Parathyroid adenoma (tissue), 2 donors: Measurements from ENCODE around the gene WWC1.

Source experiments
- H2AFZ ChIP-seq: fragments of 300-600 bp; sonication (generic); one replicate; pipeline ENCODE4 v1.7.0; 2017; ENCODE audit warnings: antibody characterized with exemption, mild to moderate bottlenecking
- H3K27ac ChIP-seq: fragments of 300-600 bp; sonication (generic); one replicate; pipeline ENCODE4 v1.7.0; 2017
- H3K27me3 ChIP-seq: fragments of 300-600 bp; sonication (generic); one replicate; pipeline ENCODE4 v1.7.0; 2017; ENCODE audit warnings: low read length; ENCODE audit not compliant: control insufficient read depth, insufficient read depth
- H3K36me3 ChIP-seq: fragments of 300-600 bp; sonication (generic); one replicate; pipeline ENCODE4 v1.7.0; 2017; ENCODE audit warnings: low read length; ENCODE audit not compliant: control insufficient read depth, insufficient read depth
- H3K4me1 ChIP-seq: fragments of 300-600 bp; sonication (generic); one replicate; pipeline ENCODE4 v1.7.0; 2017; ENCODE audit warnings: control low read depth
- H3K4me2 ChIP-seq: fragments of 300-600 bp; sonication (generic); one replicate; pipeline ENCODE4 v1.7.0; 2017; ENCODE audit warnings: low read length
- H3K4me3 ChIP-seq: fragments of 300-600 bp; sonication (generic); one replicate; pipeline ENCODE4 v1.7.0; 2017; ENCODE audit warnings: low read depth, low read length
- H3K79me2 ChIP-seq: fragments of 300-600 bp; sonication (generic); one replicate; pipeline ENCODE4 v1.7.0; 2017; ENCODE audit warnings: control low read depth
- H3K9ac ChIP-seq: fragments of 300-600 bp; sonication (generic); one replicate; pipeline ENCODE4 v1.7.0; 2017; ENCODE audit warnings: mild to moderate bottlenecking
- H3K9me3 ChIP-seq: fragments of 300-600 bp; sonication (generic); one replicate; pipeline ENCODE4 v1.7.0; 2017; ENCODE audit warnings: low read length; ENCODE audit not compliant: control insufficient read depth
- TF ChIP-seq, protein P1 (sequence below): fragments of 300-600 bp; sonication (generic); IDR thresholded peaks from one replicate; pipeline ENCODE4 v1.7.0; 2017; ENCODE audit warnings: antibody characterized with exemption, mild to moderate bottlenecking
- donor health status: primary hyperparathyroidism.

Gene WWC1

DNA sequence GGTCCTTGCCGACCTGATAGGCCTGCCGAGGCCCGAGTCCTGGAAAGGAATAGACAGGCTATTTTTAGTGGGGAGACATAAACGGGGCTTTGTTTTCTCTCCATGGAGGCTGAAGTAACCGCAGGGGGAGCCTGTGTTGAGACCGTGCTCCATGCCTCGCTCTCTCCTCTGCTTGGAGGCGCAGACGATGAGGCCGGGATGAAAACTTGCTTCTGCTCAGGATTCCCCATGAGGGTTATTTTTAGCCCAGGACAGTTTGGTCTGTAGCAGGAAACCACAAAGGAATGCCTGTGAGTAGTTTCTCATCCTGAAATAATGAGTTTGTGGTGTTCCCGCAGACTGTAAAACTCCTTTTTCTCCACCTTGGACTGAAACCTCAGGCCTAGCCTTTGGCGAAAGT is 112.9 kb downstream of the WWC1 start:
- peaks cover 15% of the 10 kb centered on the region for H3K4me1 ChIP-seq
- H3K4me3 ChIP-seq, result no peak overlapping the region
- no peaks in the 10 kb centered on the region for H3K27me3 ChIP-seq
- H3K79me2 ChIP-seq, result no peaks in the 10 kb centered on the region
- H3K27ac ChIP-seq, result no peak overlapping the region
- H3K9ac ChIP-seq, result no peak overlapping the region
- no peak overlapping the region for H2AFZ ChIP-seq
- no peak overlapping the region for H3K4me2 ChIP-seq
- no peaks in the 10 kb centered on the region for H3K36me3 ChIP-seq
- TF ChIP-seq, protein P1, sequence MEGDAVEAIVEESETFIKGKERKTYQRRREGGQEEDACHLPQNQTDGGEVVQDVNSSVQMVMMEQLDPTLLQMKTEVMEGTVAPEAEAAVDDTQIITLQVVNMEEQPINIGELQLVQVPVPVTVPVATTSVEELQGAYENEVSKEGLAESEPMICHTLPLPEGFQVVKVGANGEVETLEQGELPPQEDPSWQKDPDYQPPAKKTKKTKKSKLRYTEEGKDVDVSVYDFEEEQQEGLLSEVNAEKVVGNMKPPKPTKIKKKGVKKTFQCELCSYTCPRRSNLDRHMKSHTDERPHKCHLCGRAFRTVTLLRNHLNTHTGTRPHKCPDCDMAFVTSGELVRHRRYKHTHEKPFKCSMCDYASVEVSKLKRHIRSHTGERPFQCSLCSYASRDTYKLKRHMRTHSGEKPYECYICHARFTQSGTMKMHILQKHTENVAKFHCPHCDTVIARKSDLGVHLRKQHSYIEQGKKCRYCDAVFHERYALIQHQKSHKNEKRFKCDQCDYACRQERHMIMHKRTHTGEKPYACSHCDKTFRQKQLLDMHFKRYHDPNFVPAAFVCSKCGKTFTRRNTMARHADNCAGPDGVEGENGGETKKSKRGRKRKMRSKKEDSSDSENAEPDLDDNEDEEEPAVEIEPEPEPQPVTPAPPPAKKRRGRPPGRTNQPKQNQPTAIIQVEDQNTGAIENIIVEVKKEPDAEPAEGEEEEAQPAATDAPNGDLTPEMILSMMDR, result no peak
- H3K9me3 ChIP-seq, result no peaks in the 10 kb centered on the region

DNA sequence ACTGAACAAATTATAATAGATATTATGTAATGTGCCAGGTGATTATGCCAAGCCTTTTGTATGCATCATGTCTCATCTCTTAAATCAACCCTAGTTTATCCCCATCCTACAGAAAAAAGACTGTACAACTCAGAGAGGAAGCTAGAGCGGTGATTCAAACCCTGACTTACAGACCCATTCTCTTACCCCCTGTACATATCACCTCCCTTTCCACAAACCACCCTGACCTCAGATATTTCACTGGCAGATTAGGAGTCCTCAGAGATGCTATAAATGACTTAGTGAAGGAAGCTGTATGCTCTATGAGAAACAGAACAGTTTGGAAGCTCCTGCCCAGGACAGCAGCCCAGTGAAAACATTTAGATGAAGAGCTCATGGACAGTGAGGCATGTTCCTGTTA is 115.8 kb downstream of the WWC1 start:
- no peaks in the 10 kb centered on the region for H3K36me3 ChIP-seq
- H3K4me2 ChIP-seq, result no peak overlapping the region
- H3K9ac ChIP-seq, result no peak overlapping the region
- H3K27ac ChIP-seq, result no peak overlapping the region
- no peak overlapping the region for H2AFZ ChIP-seq
- TF ChIP-seq, protein P1, result no peak
- no peaks in the 10 kb centered on the region for H3K27me3 ChIP-seq
- H3K4me1 ChIP-seq, result peaks cover 6% of the 10 kb centered on the region
- no peak overlapping the region for H3K4me3 ChIP-seq
- H3K9me3 ChIP-seq, result no peaks in the 10 kb centered on the region
- no peaks in the 10 kb centered on the region for H3K79me2 ChIP-seq

GRCh38 chr5:168408561-168409305 is 117.3 kb downstream of the WWC1 start:
- TF ChIP-seq, protein P1, result no peak
- H3K27me3 ChIP-seq, result no peaks in the 10 kb centered on the region
- H2AFZ ChIP-seq, result no peak overlapping the region
- no peak overlapping the region for H3K27ac ChIP-seq
- H3K9me3 ChIP-seq, result no peaks in the 10 kb centered on the region
- no peaks in the 10 kb centered on the region for H3K36me3 ChIP-seq
- H3K9ac ChIP-seq, result no peak overlapping the region
- H3K4me1 ChIP-seq, result peaks cover 3% of the 10 kb centered on the region
- no peak overlapping the region for H3K4me2 ChIP-seq
- H3K4me3 ChIP-seq, result no peak overlapping the region
- no peaks in the 10 kb centered on the region for H3K79me2 ChIP-seq

- no peaks in the 10 kb centered on the region for H3K36me3 ChIP-seq
- H3K4me1 ChIP-seq, result peaks cover 3% of the 10 kb centered on the region
- no peak overlapping the region for H3K4me3 ChIP-seq
- TF ChIP-seq, protein P1, result no peak
- no peak overlapping the region for H3K9ac ChIP-seq
- H3K9me3 ChIP-seq, result no peaks in the 10 kb centered on the region
- no peak overlapping the region for H3K27ac ChIP-seq
- no peaks in the 10 kb centered on the region for H3K79me2 ChIP-seq
- peak overlapping the region; percentile 30 for H3K4me2 ChIP-seq
- H2AFZ ChIP-seq, result peak overlapping the region; percentile 56
- no peaks in the 10 kb centered on the region for H3K27me3 ChIP-seq
These were observed 118.4 kb downstream of the WWC1 start for GRCh38 chr5:168409591-168410458.
